ENCODE data around the gene PTPN22.

The PTPN22 gene

DNA sequence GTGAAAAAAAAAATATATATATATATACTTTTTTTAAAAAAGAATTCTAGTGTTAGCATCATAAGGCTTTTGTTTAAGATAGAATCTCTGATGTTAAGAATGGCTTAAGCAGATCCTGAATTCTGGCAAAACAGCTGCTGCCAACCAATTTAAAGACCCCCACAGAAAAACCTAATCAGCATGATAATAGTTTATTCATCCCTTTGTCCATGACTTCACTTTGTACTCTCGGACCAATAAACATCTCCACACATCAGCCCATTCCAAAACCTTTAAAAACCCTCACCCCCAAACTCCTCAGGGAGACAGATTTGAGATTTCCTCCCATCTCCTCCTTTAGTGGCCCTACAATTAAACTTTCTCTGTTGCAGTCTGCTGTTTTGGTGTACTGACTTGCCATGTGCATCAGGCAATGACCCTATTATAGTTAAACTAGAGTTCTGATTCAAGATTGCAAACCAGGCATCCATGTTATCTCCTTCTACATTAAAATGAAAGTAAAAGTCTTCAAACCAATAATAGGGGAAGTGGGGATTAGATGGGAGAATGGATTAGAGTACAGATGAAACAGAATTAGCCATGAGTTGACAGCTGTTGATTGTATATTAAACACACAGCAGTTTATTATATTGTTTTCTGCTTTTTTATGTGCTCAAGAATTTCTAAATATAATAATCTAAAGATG is 102.5 kb downstream of the PTPN22 start:
- H2AFZ ChIP-seq (ENCODE audit: low read depth, low read length): no peak overlapping the region
- no peak for TF ChIP-seq EZH2 (IDR thresholded peaks at IDR 0.05; ENCODE audit: borderline replicate concordance, low read depth, low read length, severe bottlenecking)
- no peak for TF ChIP-seq CTCF (IDR thresholded peaks at IDR 0.05; ENCODE audit: borderline replicate concordance, extremely low read depth, low read length, poor library complexity, severe bottlenecking)
- no peaks in the 10 kb centered on the region for H3K27me3 ChIP-seq (ENCODE audit: insufficient read depth, low read length, poor library complexity)
- no peak overlapping the region for H3K9ac ChIP-seq (ENCODE audit: low read depth, low read length)
- peak overlapping the region; percentile 45; the same call in 1 of the 2 replicates for H3K27ac ChIP-seq (ENCODE audit: low read length)
- no peak overlapping the region for H3K4me3 ChIP-seq (ENCODE audit: low read depth in 1 of 2, low read length in 2 of 2)
- no peaks in the 10 kb centered on the region for H4K20me1 ChIP-seq (ENCODE audit: insufficient read depth, low read length)
- H3K9me3 ChIP-seq (ENCODE audit: insufficient read depth, low read length, severe bottlenecking): no peaks in the 10 kb centered on the region
- 0 out of 2 replicates have a peak, but pooled peaks cover 4% of the 10 kb centered on the region for H3K4me1 ChIP-seq (ENCODE audit: insufficient read depth, low read length)
- no peak for ATAC-seq (ENCODE audit: insufficient read depth, low read depth)
- DNase-seq: no peak
- H3K36me3 ChIP-seq (ENCODE audit: insufficient read depth, low read length): peaks cover 68% of the 10 kb centered on the region
- H3K79me2 ChIP-seq (ENCODE audit: insufficient read depth, low read length): peaks cover 42% of the 10 kb centered on the region
- no peak overlapping the region for H3K4me2 ChIP-seq (ENCODE audit: insufficient read depth, low read length)

DNA sequence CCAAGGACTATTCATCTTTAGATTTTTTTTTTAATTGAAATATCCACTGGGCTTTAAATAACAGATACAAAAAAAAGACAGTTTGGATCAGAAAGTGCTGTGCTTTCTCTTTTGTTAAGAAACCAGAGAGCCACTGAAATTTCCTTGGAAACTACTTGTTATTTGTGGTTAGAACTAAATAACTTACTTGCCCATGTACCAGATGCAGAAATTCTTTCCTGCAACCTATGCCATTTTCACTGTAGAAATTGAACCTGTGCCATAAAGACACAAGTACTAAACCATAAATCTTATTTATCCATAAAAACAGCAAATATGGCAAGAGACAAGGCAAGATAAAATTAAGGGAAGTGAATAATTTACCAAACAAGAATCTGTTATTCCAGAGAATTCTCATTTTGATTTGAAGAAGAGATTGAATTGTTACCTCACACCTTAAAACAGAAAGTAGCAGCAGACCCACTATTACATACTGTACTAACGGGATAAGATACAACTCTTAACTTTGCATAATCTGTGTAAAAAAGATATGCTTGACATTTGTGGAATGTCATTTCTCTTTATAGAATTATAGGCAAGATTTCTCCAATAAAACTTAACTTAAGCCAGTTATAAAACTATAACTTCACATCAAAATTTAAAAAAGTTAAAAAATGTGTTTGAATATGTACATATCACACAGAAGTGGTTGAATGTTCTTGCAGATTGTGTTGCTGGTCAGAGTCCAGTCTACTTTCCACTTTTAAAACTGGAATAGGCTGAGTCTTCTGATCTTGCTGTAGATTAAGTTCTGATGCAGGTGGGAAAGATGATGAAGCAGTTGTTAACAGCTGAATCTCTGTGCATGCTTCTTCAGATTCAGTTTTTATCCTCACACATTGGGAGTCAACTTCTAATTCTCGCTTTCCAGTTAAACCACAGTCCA is 105.9 kb downstream of the PTPN22 start:
- Histone ChIP-seq H3K4me3 (ENCODE audit: low read depth in 1 of 2, low read length in 2 of 2) (no peak overlapping the region), H3K9me3 (ENCODE audit: insufficient read depth, low read length, severe bottlenecking) (no peaks in the 10 kb centered on the region), H3K36me3 (ENCODE audit: insufficient read depth, low read length) (peaks cover 58% of the 10 kb centered on the region), H3K27ac (ENCODE audit: low read length) (no peak overlapping the region), H3K9ac (ENCODE audit: low read depth, low read length) (no peak overlapping the region), H3K4me2 (ENCODE audit: insufficient read depth, low read length) (no peak overlapping the region), H3K4me1 (ENCODE audit: insufficient read depth, low read length) (peaks cover 5% of the 10 kb centered on the region; the same call in 1 of the 2 replicates), H3K79me2 (ENCODE audit: insufficient read depth, low read length) (peaks cover 20% of the 10 kb centered on the region), H4K20me1 (ENCODE audit: insufficient read depth, low read length) (no peaks in the 10 kb centered on the region), H2AFZ (ENCODE audit: low read depth, low read length) (no peak overlapping the region), H3K27me3 (ENCODE audit: insufficient read depth, low read length, poor library complexity) (no peaks in the 10 kb centered on the region)
- ATAC-seq (ENCODE audit: insufficient read depth, low read depth): no peak
- no peak for DNase-seq
- TF ChIP-seq CTCF (IDR thresholded peaks at IDR 0.05; ENCODE audit: borderline replicate concordance, extremely low read depth, low read length, poor library complexity, severe bottlenecking) (no peak), EZH2 (IDR thresholded peaks at IDR 0.05; ENCODE audit: borderline replicate concordance, low read depth, low read length, severe bottlenecking) (no peak)

Measured in DND-41 (cell line).